ENCODE results near the gene BTBD18. TPM values are rescaled to one million over a fixed set of nuclear protein-coding genes. Genes with fewer than 3 reads are reported as not detected.

The BTBD18 gene
- total RNA-seq, 4 donors from 2014 or later: not detected

- Histone ChIP-seq H3K4me3 (no peak overlapping the region), H3K27ac (peak overlapping the region; percentile 81 to 88 (median 86)), H3K36me3 (peaks cover 0 to 57% (median 24%) of the 10 kb centered on the region in 4 donors), H3K4me1 (peaks cover 28 to 64% (median 41%) of the 10 kb centered on the region in 4 donors), H3K27me3 (no peaks in the 10 kb centered on the region), H3K9me3 (no peaks in the 10 kb centered on the region)
- in situ Hi-C loops (cut with MboI; ENCODE audit: low pct_ligation_motif_present in 1 of 4, low pct_unique_long_range_greater_than_20kb in 1 of 4, low sequenced_read_pairs in 3 of 4): no loop called here
- peak; percentile 75 for TF ChIP-seq POLR2A (IDR thresholded peaks at IDR 0.05)
- no peak for TF ChIP-seq CTCF (IDR thresholded peaks at IDR 0.05)
- peak; percentile 40 to 93 (median 81) for TF ChIP-seq POLR2AphosphoS5 (IDR thresholded peaks at IDR 0.05)
- peak; percentile 9 for TF ChIP-seq EP300 (IDR thresholded peaks at IDR 0.05; ENCODE audit: low read depth)
- intact Hi-C loops (cut with DNase I; ENCODE audit: low total_unique reads): loop anchor here (10.0 kb wide), 1 partner anchor 54 kb away; the partner anchor contains the start of gene SELENOH
- DNase-seq: peak; percentile 85
- WGBS, 2 donors (ENCODE audit: low coverage in 1 of 2): 0 to 10% methylated on average over 1 of the region's 1 CpG
Observed at GRCh38 chr11:57798905-57799559, 47.4 kb upstream of the BTBD18 start.

GRCh38 chr11:57793351-57794115, 41.9 kb upstream of the BTBD18 start:
- peaks cover 41 to 89% (median 60%) of the 10 kb centered on the region in 4 donors for H3K4me1 ChIP-seq
- H3K27me3 ChIP-seq: no peaks in the 10 kb centered on the region
- TF ChIP-seq EP300 (IDR thresholded peaks at IDR 0.05; ENCODE audit: low read depth) (no peak), POLR2AphosphoS5 (IDR thresholded peaks at IDR 0.05) (no peak)
- peaks cover 0 to 33% (median 14%) of the 10 kb centered on the region in 4 donors for H3K36me3 ChIP-seq
- WGBS, 2 donors (ENCODE audit: low coverage in 1 of 2): 41 to 52% methylated on average over 8 of the region's 8 CpGs
- intact Hi-C loops (cut with DNase I; ENCODE audit: low total_unique reads) (loop anchor here (10.0 kb wide), 1 partner anchor 49 kb away; the partner anchor contains the start of gene SELENOH), in situ Hi-C loops (cut with MboI; ENCODE audit: low pct_ligation_motif_present in 1 of 4, low pct_unique_long_range_greater_than_20kb in 1 of 4, low sequenced_read_pairs in 3 of 4) (no loop called here)
- H3K4me3 ChIP-seq: peak overlapping the region in 1 of 4 donors; percentile 34
- no peak for DNase-seq
- H3K27ac ChIP-seq: peak overlapping the region; percentile 88 to 95 (median 92)
- no peaks in the 10 kb centered on the region for H3K9me3 ChIP-seq

DNA sequence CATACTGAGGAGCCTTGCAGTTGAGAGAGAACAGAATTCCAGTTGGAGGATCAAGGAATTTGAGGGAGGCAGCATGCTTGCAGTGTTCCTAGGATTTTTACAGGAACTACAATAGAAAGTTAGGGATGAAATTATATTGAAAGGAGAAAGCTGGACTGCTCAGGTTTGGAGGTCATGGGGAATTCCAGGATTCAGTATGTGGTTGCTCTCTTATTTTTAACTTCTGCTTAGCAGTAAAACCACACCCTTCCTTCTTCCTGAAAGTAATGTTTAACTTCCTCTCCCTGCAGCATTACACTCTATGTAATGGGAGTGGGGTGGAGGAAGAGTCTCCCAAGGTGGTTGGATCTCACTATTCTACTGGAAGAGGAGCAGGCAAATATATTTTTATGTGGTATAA, 41.3 kb upstream of the BTBD18 start:
- TF ChIP-seq POLR2AphosphoS5 (IDR thresholded peaks at IDR 0.05) (peak in 2 of 3 donors; percentile 56 to 70), EP300 (IDR thresholded peaks at IDR 0.05; ENCODE audit: low read depth) (no peak), CTCF (IDR thresholded peaks at IDR 0.05) (no peak), POLR2A (IDR thresholded peaks at IDR 0.05) (peak; percentile 28)
- peaks cover 46 to 89% (median 61%) of the 10 kb centered on the region in 4 donors for H3K4me1 ChIP-seq
- no peaks in the 10 kb centered on the region for H3K27me3 ChIP-seq
- in situ Hi-C loops (cut with MboI; ENCODE audit: low pct_ligation_motif_present in 1 of 4, low pct_unique_long_range_greater_than_20kb in 1 of 4, low sequenced_read_pairs in 3 of 4) (no loop called here), intact Hi-C loops (cut with DNase I; ENCODE audit: low total_unique reads) (loop anchor here (10.0 kb wide), 1 partner anchor 48 kb away; the partner anchor contains the start of gene SELENOH)
- H3K4me3 ChIP-seq: peak overlapping the region in 1 of 4 donors; percentile 34
- peak overlapping the region; percentile 88 to 95 (median 92) for H3K27ac ChIP-seq
- H3K36me3 ChIP-seq: peaks cover 0 to 33% (median 14%) of the 10 kb centered on the region in 4 donors
- H3K9me3 ChIP-seq: no peaks in the 10 kb centered on the region
- DNase-seq: no peak

DNA sequence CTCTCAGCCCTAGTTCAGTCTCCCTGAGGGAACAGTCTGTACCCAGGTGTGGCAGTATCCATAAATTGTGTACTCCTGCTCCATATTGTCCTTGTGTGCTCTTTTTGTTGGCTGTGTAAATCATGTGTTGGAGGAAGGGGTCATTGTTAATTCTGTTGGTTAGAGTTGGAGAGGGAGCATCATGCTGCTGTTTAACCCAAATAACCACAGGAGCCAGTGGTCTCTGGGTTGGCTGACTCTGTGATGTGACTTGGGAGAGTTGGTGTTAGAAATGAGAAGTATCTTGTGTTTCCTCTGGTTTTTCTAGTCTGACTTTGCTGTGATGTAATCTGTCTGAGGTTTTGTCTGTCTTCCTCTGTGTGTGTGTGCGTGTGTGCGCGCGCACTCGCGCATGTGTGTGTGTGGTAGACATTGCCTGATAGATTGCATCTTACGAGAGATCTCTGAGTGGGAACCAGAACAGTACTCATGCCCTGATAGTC, 40.5 kb upstream of the BTBD18 start:
- Histone ChIP-seq H3K4me3 (peak overlapping the region in 1 of 4 donors; percentile 34), H3K27me3 (no peaks in the 10 kb centered on the region), H3K4me1 (peaks cover 52 to 89% (median 67%) of the 10 kb centered on the region in 4 donors), H3K36me3 (peaks cover 0 to 33% (median 13%) of the 10 kb centered on the region in 4 donors), H3K27ac (peak overlapping the region; percentile 88 to 95 (median 92)), H3K9me3 (no peaks in the 10 kb centered on the region)
- peak; percentile 71 for DNase-seq
- in situ Hi-C loops (cut with MboI; ENCODE audit: low pct_ligation_motif_present in 1 of 4, low pct_unique_long_range_greater_than_20kb in 1 of 4, low sequenced_read_pairs in 3 of 4) (no loop called here), intact Hi-C loops (cut with DNase I; ENCODE audit: low total_unique reads) (loop anchor here (10.0 kb wide), 1 partner anchor 47 kb away; the partner anchor contains the start of gene SELENOH)
- TF ChIP-seq POLR2AphosphoS5 (IDR thresholded peaks at IDR 0.05): peak in 2 of 3 donors; percentile 60 to 70
- no peak for TF ChIP-seq CTCF (IDR thresholded peaks at IDR 0.05)
- peak; percentile 95 for TF ChIP-seq EP300 (IDR thresholded peaks at IDR 0.05; ENCODE audit: low read depth)
- TF ChIP-seq POLR2A (IDR thresholded peaks at IDR 0.05): peak; percentile 33
- 69 to 78% methylated on average over 7 of the region's 7 CpGs for WGBS, 2 donors (ENCODE audit: low coverage in 1 of 2)

All from transverse colon (tissue), 4 donors.